Osteoblast (primary cell): ENCODE results near the gene F13A1. TPM values are rescaled to one million over a fixed set of nuclear protein-coding genes. Genes with fewer than 3 reads are reported as not detected.

ENCODE experiments used
- DNase-seq: peaks from one replicate; pipeline ENCODE4 v3.0.0; 2011; ENCODE audit warnings: low spot score, mixed read lengths; ENCODE audit not compliant: insufficient read length; ENCODE audit errors: missing footprints
- H2AFZ ChIP-seq: 2 replicates; pipeline ENCODE4 v1.6.0; 2011; ENCODE audit warnings: mild to moderate bottlenecking, low read length
- H3K27ac ChIP-seq: 2 replicates; pipeline ENCODE4 v1.5.1; 2011; ENCODE audit warnings: mild to moderate bottlenecking, low read depth, low read length, moderate library complexity
- H3K27me3 ChIP-seq: 2 replicates; pipeline ENCODE4 v1.6.0; 2012; ENCODE audit warnings: mild to moderate bottlenecking, control low read depth, inconsistent platforms, low read length, moderate library complexity; ENCODE audit not compliant: insufficient read depth
- H3K36me3 ChIP-seq: 2 replicates; pipeline ENCODE4 v1.5.1; 2011; ENCODE audit warnings: mild to moderate bottlenecking, low read length, control low read depth, moderate library complexity; ENCODE audit not compliant: insufficient read depth
- H3K4me1 ChIP-seq: 2 replicates; pipeline ENCODE4 v1.5.1; 2011; ENCODE audit warnings: mild to moderate bottlenecking, low read length, control low read depth, moderate library complexity; ENCODE audit not compliant: insufficient read depth
- H3K4me2 ChIP-seq: 2 replicates; pipeline ENCODE4 v1.6.0; 2011; ENCODE audit warnings: mild to moderate bottlenecking, low read length; ENCODE audit not compliant: insufficient read depth
- H3K4me3 ChIP-seq: fragments of 200-600 bp; sonication (generic); 3 replicates; pipeline ENCODE4 v1.5.1; 2012; ENCODE audit warnings: mild to moderate bottlenecking, low read length, inconsistent platforms; ENCODE audit not compliant: insufficient read depth
- H3K79me2 ChIP-seq: 2 replicates; pipeline ENCODE4 v1.6.0; 2012; ENCODE audit warnings: mild to moderate bottlenecking, low read length, control low read depth, inconsistent platforms; ENCODE audit not compliant: insufficient read depth
- H3K9me3 ChIP-seq: 2 replicates; pipeline ENCODE4 v1.5.1; 2011; ENCODE audit warnings: low read depth, low read length, control low read depth
- H4K20me1 ChIP-seq: 2 replicates; pipeline ENCODE4 v1.6.0; 2012; ENCODE audit warnings: mild to moderate bottlenecking, low read length, control low read depth; ENCODE audit not compliant: insufficient read depth
- CTCF ChIP-seq: IDR thresholded peaks from 2 replicates; pipeline ENCODE4 v1.5.1; 2011; ENCODE audit warnings: mild to moderate bottlenecking, low read depth, low read length, moderate library complexity; ENCODE audit errors: extremely low read depth
- total RNA-seq: library from RNA; depleted of rRNA; stranded (reverse); fragments of >200 nt; gene quantifications from 2 replicates; pipeline ENCODE4 v1.2.3, GENCODE V29; 2012

Gene F13A1
- total RNA-seq, 1 donor = under 0.01 TPM

- H3K27ac ChIP-seq = no peak overlapping the region
- H3K4me1 ChIP-seq = no peaks in the 10 kb centered on the region
- no peak for DNase-seq
- H3K9me3 ChIP-seq = peaks cover 2% of the 10 kb centered on the region
- H4K20me1 ChIP-seq = no peaks in the 10 kb centered on the region
- no peak overlapping the region for H2AFZ ChIP-seq
- H3K79me2 ChIP-seq = no peaks in the 10 kb centered on the region
- no peaks in the 10 kb centered on the region for H3K36me3 ChIP-seq
- TF ChIP-seq CTCF = no peak
- H3K4me3 ChIP-seq = no peak overlapping the region
- H3K27me3 ChIP-seq = no peaks in the 10 kb centered on the region
- no peak overlapping the region for H3K4me2 ChIP-seq
These were observed 36.7 kb downstream of the F13A1 start for GRCh38 chr6:6283746-6284145.

GRCh38 chr6:6282716-6283115 lies 37.7 kb downstream of the F13A1 start:
- H2AFZ ChIP-seq = no peak overlapping the region
- no peaks in the 10 kb centered on the region for H4K20me1 ChIP-seq
- H3K4me1 ChIP-seq = no peaks in the 10 kb centered on the region
- H3K4me3 ChIP-seq = no peak overlapping the region
- no peak for DNase-seq
- no peak overlapping the region for H3K4me2 ChIP-seq
- no peaks in the 10 kb centered on the region for H3K79me2 ChIP-seq
- no peak for TF ChIP-seq CTCF
- no peak overlapping the region for H3K27ac ChIP-seq
- H3K36me3 ChIP-seq = no peaks in the 10 kb centered on the region
- no peaks in the 10 kb centered on the region for H3K27me3 ChIP-seq
- H3K9me3 ChIP-seq = peaks cover 2% of the 10 kb centered on the region

- Histone ChIP-seq H3K4me2 (no peak overlapping the region), H3K27ac (no peak overlapping the region), H4K20me1 (no peaks in the 10 kb centered on the region), H3K79me2 (no peaks in the 10 kb centered on the region), H3K36me3 (no peaks in the 10 kb centered on the region), H3K9me3 (no peaks in the 10 kb centered on the region), H2AFZ (no peak overlapping the region), H3K4me1 (no peaks in the 10 kb centered on the region), H3K4me3 (no peak overlapping the region), H3K27me3 (no peaks in the 10 kb centered on the region)
- TF ChIP-seq CTCF = no peak
- no peak for DNase-seq
These were observed 43.0 kb downstream of the F13A1 start for GRCh38 chr6:6277413-6277812.

- no peak for TF ChIP-seq CTCF
- Histone ChIP-seq H4K20me1 (no peaks in the 10 kb centered on the region), H3K9me3 (no peaks in the 10 kb centered on the region), H3K4me2 (no peak overlapping the region), H3K4me3 (no peak overlapping the region), H3K79me2 (no peaks in the 10 kb centered on the region), H3K36me3 (no peaks in the 10 kb centered on the region), H2AFZ (no peak overlapping the region), H3K27ac (no peak overlapping the region), H3K4me1 (no peaks in the 10 kb centered on the region), H3K27me3 (no peaks in the 10 kb centered on the region)
- DNase-seq = no peak
These were observed 49.4 kb downstream of the F13A1 start for GRCh38 chr6:6270948-6271535.
